HG03439 (cell line): ENCODE results near the gene NUAK1.

Experiments
- ATAC-seq: cut with Tn5 transposase; IDR thresholded peaks from one replicate; pipeline ENCODE4 v1.9.1; 2021; ENCODE audit warnings: mild to moderate bottlenecking, moderate library complexity; ENCODE audit not compliant: unreplicated experiment

The NUAK1 gene

DNA sequence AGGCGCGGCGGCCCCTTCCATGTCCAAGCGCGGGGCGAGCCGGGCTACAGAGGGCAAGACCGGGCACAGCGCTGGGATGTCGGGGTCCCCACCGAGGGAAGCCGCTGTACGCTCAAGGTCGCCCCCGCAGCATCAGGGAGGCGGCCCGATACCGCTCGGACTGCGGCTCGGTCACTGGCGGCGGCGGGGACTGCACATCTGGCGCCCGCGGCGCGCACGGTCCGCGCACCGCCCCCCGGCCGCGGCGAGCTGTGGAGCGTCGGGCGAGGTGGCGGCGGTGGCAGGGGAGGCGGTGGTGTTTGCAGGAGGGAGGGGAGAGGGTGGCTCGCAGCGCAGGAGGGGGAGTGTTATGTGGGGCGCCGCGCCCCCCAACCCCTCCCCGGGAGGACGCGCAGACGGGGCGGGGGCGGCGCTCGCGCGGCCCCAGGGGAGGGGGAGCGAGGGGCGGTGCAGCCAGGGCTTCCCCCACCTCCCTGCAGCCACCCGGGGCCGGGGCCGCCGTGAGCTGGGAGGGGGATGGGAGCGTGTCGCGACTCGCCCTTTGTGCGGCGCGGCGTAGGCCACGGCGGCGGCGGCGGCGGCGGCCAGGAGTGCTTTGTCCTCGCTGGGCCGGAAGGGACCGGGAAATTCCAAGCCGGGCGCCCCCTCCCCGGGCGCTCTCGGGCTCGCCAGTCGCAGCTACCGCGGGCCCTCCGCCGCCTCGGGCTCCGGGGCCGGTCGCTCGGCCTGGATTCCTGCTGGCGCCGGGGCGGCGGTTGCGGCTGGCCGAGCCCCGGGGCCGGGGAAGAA is at the start of gene NUAK1:
TSS of gene NUAK1 (minus strand) at position 322 of the 789 bp plus-strand sequence. CDS start at position 21, 301 bp downstream.
- ATAC-seq, result no peak

GRCh38 chr12:106188256-106188655 is 49.5 kb upstream of the NUAK1 start:
- no peak for ATAC-seq

- no peak for ATAC-seq
Observed at GRCh38 chr12:106187842-106188241, 49.1 kb upstream of the NUAK1 start.

GRCh38 chr12:106187155-106187789 is 48.5 kb upstream of the NUAK1 start:
- no peak for ATAC-seq

DNA sequence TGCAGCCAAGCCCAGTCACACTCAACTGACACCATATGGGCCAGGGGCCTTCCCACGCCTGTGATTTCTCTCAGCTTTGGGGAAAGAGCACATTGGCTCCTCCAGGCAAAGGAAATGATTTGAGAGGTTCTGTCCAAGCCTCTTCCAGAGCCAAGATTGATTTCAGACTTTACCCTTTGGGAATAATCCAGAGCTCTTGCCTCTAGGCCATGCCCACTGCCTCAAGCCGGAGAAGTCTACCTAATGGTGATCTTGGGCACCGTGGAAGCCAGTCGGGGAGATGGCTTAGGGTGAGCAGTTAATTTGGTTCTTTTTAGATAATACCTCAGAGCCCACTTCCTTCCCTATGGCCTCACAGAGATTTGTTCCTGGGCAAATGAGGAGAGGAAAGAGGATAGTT is 45.0 kb upstream of the NUAK1 start:
- ATAC-seq, result no peak

DNA sequence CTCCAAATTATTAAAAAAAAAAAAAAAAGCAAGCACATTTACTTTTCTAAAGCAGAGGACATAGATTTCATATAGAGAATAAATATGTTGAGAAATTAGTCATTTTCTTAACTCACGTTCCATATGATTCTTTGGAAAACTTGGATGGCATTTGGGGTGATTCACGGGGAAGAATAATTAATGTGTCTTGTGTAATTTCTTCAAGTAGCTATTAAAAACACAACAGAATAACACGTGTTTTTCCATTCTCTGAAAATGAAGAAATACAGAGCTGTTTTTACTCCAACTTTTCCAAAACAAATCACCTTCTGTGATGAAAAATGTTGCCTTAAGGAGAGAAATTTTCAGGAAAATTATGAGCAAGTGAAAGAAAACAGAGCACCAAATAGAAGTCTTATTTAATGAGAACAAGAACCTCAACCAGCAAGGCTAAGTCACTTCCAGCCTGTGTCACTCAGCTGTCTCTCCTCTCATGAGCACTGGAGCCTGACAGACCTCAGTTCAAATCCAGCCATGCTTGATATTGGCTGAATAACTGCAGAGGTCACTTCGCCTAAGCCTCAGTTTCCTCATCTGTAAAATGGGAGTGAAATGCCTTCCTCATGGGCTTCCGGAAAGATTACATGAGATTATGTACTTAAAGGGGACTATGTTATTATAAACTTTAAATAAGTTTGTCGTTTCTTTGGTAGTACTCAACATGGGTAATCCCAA is 42.8 kb upstream of the NUAK1 start:
- no peak for ATAC-seq

- no peak for ATAC-seq
Observed at GRCh38 chr12:106179086-106179485, 40.3 kb upstream of the NUAK1 start.

DNA sequence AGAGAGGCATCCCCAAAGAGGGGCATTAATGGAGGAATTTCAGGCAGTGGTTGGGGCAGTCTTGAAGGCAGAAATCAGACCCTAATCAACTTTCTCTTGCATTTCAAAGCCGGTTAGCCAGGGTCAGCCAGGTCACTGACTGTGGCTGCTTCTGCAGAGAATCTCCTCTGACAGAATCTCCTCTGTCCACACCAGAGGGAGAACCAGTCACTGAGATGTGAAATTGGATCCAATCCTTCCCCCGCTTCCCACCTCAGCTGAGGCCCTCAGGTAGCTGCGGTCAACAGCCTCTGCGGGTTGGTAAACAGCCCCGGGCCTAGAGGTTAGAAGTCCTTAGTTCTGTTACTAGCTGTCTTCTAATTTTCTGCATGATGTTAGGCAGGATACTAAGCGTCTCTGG is 39.8 kb upstream of the NUAK1 start:
- ATAC-seq, result no peak

GRCh38 chr12:106176560-106176959 is 37.8 kb upstream of the NUAK1 start:
- ATAC-seq, result no peak

GRCh38 chr12:106174876-106175275 is 36.1 kb upstream of the NUAK1 start:
- ATAC-seq, result no peak

GRCh38 chr12:106173442-106173841 is 34.7 kb upstream of the NUAK1 start:
- ATAC-seq, result no peak

- no peak for ATAC-seq
Observed at GRCh38 chr12:106171117-106171750, 32.5 kb upstream of the NUAK1 start.

DNA sequence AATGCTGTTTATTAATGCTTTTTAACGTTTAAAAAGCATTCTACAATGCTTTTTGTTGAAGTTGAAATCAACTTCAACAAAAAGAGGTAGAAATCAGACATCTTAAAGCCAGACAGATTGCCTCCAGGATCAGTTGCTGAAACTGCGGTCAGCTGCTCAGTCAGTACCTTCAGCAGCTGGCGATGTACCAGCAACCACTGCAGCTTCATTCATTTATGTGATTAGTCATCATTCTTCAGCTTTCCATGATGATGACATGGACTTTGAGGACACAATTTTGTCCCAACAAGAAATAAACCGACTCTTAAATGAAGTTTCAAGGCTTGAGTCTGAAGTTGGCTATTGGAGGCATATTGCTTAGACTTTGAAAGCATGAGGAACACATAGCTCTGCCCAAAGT is 31.5 kb upstream of the NUAK1 start:
- ATAC-seq, result no peak

- no peak for ATAC-seq
Observed at GRCh38 chr12:106163712-106164111, 25.0 kb upstream of the NUAK1 start.

- ATAC-seq, result no peak
Observed at GRCh38 chr12:106161491-106161890, 22.7 kb upstream of the NUAK1 start.

DNA sequence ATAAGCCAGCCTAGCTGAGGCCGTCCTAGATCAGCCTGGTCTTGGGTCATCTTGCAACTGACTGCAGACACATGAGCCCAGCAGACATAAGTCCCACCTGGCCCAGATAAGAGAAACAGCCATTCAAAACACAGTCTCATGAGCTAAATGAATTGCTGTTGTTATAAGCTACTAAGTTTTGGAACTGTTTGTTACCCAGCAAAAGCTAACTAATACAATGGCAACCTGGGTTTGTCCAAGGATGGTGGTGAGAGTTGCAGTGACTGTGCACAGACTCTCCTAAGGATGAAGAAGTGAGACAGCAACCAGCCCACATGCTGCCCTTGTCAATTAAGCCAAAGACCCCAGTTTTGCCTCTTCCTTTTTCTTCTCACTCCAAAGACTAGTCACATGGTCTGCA is 22.2 kb upstream of the NUAK1 start:
- no peak for ATAC-seq

- ATAC-seq, result no peak
Observed at GRCh38 chr12:106157802-106158201, 19.0 kb upstream of the NUAK1 start.

- ATAC-seq, result no peak
Observed at GRCh38 chr12:106154751-106155273, 16.1 kb upstream of the NUAK1 start.

GRCh38 chr12:106152334-106152733 is 13.6 kb upstream of the NUAK1 start:
- ATAC-seq, result no peak

DNA sequence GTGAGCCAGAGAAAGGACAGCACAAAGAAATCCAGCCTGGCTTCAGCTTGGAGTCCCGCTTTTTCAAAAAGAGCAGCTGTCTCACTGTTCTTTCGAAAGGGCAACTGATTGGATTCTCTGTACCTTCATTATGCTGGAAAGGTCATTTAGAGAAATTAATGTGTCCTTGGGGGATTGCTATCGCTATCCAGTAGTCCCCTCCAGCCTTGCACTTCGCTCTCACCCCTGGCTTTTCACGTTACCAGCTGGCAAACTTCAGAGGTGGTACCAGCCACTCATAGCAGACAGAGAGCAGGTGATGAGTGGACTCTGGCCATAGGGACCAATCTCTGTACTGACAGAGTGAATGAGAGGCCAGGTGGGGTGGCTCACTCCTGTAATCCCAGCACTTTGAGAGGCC is 11.8 kb upstream of the NUAK1 start:
- ATAC-seq, result no peak

GRCh38 chr12:106149096-106149784 is 10.5 kb upstream of the NUAK1 start:
- no peak for ATAC-seq
